HUDEP-2 (cell line): ENCODE measurements around the gene FMN2.

Source experiments
- DNase-seq, 76 experiments: peaks; one replicate each; lab custom pipeline; 2025; ENCODE audit not compliant: unreplicated experiment in 76 of 76; lab: John Stamatoyannopoulos, UW

Gene FMN2

GRCh38 chr1:240508950-240509349 is 417.3 kb downstream of the FMN2 start:
- DNase-seq = no peak

- no peak for DNase-seq
Observed at GRCh38 chr1:240511789-240512188, 420.1 kb downstream of the FMN2 start.

- no peak for DNase-seq
Observed at GRCh38 chr1:240515505-240515904, 423.8 kb downstream of the FMN2 start.

- no peak for DNase-seq
Observed at GRCh38 chr1:240516069-240516468, 424.4 kb downstream of the FMN2 start.

- no peak for DNase-seq
Observed at GRCh38 chr1:240517891-240518290, 426.2 kb downstream of the FMN2 start.

- no peak for DNase-seq
Observed at GRCh38 chr1:240522122-240522822, 430.6 kb downstream of the FMN2 start.

- no peak for DNase-seq
Observed at GRCh38 chr1:240524356-240525069, 432.8 kb downstream of the FMN2 start.
